Measurements from ENCODE around the gene ORAI2. TPM values are rescaled to one million over a fixed set of nuclear protein-coding genes. Genes with fewer than 3 reads are reported as not detected.
"Not testable (repeated sequence)": the region's sequence is repeated elsewhere in the genome, so short reads cannot be mapped to it uniquely, and the experiment has no call there.

ORAI2 gene
- total RNA-seq, 2 experiments from 2014 or later = 51.9 to 58.3 TPM

- not testable (repeated sequence) for ATAC-seq (ENCODE audit: low read depth)
Observed at GRCh38 chr7:102484317-102484716, 50.9 kb downstream of the ORAI2 start.

GRCh38 chr7:102490529-102491075 is 57.2 kb downstream of the ORAI2 start:
- DNase-seq, H3K4me3 Mint-ChIP-seq, H3K9me3 Mint-ChIP-seq, H3K27me3 Mint-ChIP-seq, H3K27ac Mint-ChIP-seq, H3K36me3 Mint-ChIP-seq, POLR2A ChIA-PET, H3K4me1 Mint-ChIP-seq: not testable (repeated sequence)
- peak; percentile 11 for ATAC-seq (ENCODE audit: low read depth)

More at GRCh38 chr7:102484317-102484716, 50.9 kb downstream of the ORAI2 start:
- H3K27ac Mint-ChIP-seq, H3K27me3 Mint-ChIP-seq, POLR2A ChIA-PET, H3K9me3 Mint-ChIP-seq, H3K36me3 Mint-ChIP-seq, H3K4me3 Mint-ChIP-seq, H3K4me1 Mint-ChIP-seq, DNase-seq: not testable (repeated sequence)

- H3K9me3 Mint-ChIP-seq, DNase-seq, H3K27ac Mint-ChIP-seq, POLR2A ChIA-PET, H3K4me1 Mint-ChIP-seq, H3K27me3 Mint-ChIP-seq, H3K4me3 Mint-ChIP-seq, H3K36me3 Mint-ChIP-seq: not testable (repeated sequence)
- ATAC-seq (ENCODE audit: low read depth) = peak; percentile 33
Observed at GRCh38 chr7:102493220-102493935, 60.0 kb downstream of the ORAI2 start.

- POLR2A ChIA-PET, H3K9me3 Mint-ChIP-seq, H3K27me3 Mint-ChIP-seq, H3K36me3 Mint-ChIP-seq, H3K27ac Mint-ChIP-seq, H3K4me1 Mint-ChIP-seq: not testable (repeated sequence)
- DNase-seq (peak; percentile 55), ATAC-seq (ENCODE audit: low read depth) (peak; percentile 14)
- H3K4me3 Mint-ChIP-seq = peak overlapping the region; percentile 32
Observed at GRCh38 chr7:102494026-102494425, 60.7 kb downstream of the ORAI2 start.

GRCh38 chr7:102494473-102495149 is 61.2 kb downstream of the ORAI2 start:
- H3K27me3 Mint-ChIP-seq, H3K4me1 Mint-ChIP-seq, H3K27ac Mint-ChIP-seq, H3K36me3 Mint-ChIP-seq, H3K9me3 Mint-ChIP-seq, POLR2A ChIA-PET, H3K4me3 Mint-ChIP-seq, DNase-seq: not testable (repeated sequence)
- peak; percentile 84 for ATAC-seq (ENCODE audit: low read depth)

GRCh38 chr7:102496861-102497260 is 63.5 kb downstream of the ORAI2 start:
- H3K27ac Mint-ChIP-seq; H3K36me3 Mint-ChIP-seq; H3K27me3 Mint-ChIP-seq; H3K4me1 Mint-ChIP-seq; DNase-seq; ATAC-seq (ENCODE audit: low read depth); H3K9me3 Mint-ChIP-seq; H3K4me3 Mint-ChIP-seq; POLR2A ChIA-PET: not testable (repeated sequence)

GRCh38 chr7:102497308-102497707 is 63.9 kb downstream of the ORAI2 start:
- H3K36me3 Mint-ChIP-seq; ATAC-seq (ENCODE audit: low read depth); POLR2A ChIA-PET; H3K27me3 Mint-ChIP-seq; H3K4me1 Mint-ChIP-seq; H3K4me3 Mint-ChIP-seq; DNase-seq; H3K9me3 Mint-ChIP-seq; H3K27ac Mint-ChIP-seq: not testable (repeated sequence)

- ATAC-seq (ENCODE audit: low read depth); H3K9me3 Mint-ChIP-seq; H3K4me3 Mint-ChIP-seq; H3K27ac Mint-ChIP-seq; POLR2A ChIA-PET; H3K4me1 Mint-ChIP-seq; H3K36me3 Mint-ChIP-seq; DNase-seq; H3K27me3 Mint-ChIP-seq: not testable (repeated sequence)
Observed at GRCh38 chr7:102498321-102498720, 64.9 kb downstream of the ORAI2 start.

GRCh38 chr7:102503141-102503540 is 69.8 kb downstream of the ORAI2 start:
- not testable (repeated sequence) for ATAC-seq (ENCODE audit: low read depth)

GRCh38 chr7:102505298-102506185 is 72.2 kb downstream of the ORAI2 start:
- H3K36me3 Mint-ChIP-seq; POLR2A ChIA-PET; H3K27me3 Mint-ChIP-seq; H3K4me1 Mint-ChIP-seq; DNase-seq; H3K27ac Mint-ChIP-seq; H3K4me3 Mint-ChIP-seq; ATAC-seq (ENCODE audit: low read depth); H3K9me3 Mint-ChIP-seq: not testable (repeated sequence)

More at GRCh38 chr7:102503141-102503540, 69.8 kb downstream of the ORAI2 start:
- H3K36me3 Mint-ChIP-seq, H3K4me1 Mint-ChIP-seq, H3K9me3 Mint-ChIP-seq, DNase-seq, H3K27ac Mint-ChIP-seq, H3K4me3 Mint-ChIP-seq, POLR2A ChIA-PET, H3K27me3 Mint-ChIP-seq: not testable (repeated sequence)

Small RNAs within 50 kb of the gene (microRNA-seq; reads per million reads assigned to microRNA genes)
- not detected for gene MIR4467
- 9.1 reads per million, percentile 12 among the genes with 10 or more reads in this experiment for gene MIR5090
- not detected for gene MIR548O

Other genes with a start within 250 kb of the ORAI2 start
- 1 to 10 TPM in 1 of 2 experiments, under 1 TPM in 1; 0.97 to 1.2 TPM for gene SH2B2, start 146.7 kb upstream of the ORAI2 start, total RNA-seq
- gene SPDYE6, start 77.1 kb upstream of the ORAI2 start, total RNA-seq = not detected
- 10 to 100 TPM; 37.8 to 39.1 TPM for gene PRKRIP1, start 37.2 kb upstream of the ORAI2 start, total RNA-seq
- 10 to 100 TPM; 12.5 to 14.0 TPM for gene ALKBH4, start 31.3 kb downstream of the ORAI2 start, total RNA-seq
- 10 to 100 TPM; 14.7 to 15.8 TPM for gene LRWD1, start 31.4 kb downstream of the ORAI2 start, total RNA-seq
- 10 to 100 TPM; 48.3 to 53.6 TPM for gene POLR2J, start 45.3 kb downstream of the ORAI2 start, total RNA-seq
- gene RASA4B, start 84.2 kb downstream of the ORAI2 start, total RNA-seq = 10 to 100 TPM; 16.2 to 18.0 TPM
- 10 to 100 TPM; 20.5 to 20.7 TPM for gene UPK3BL2, start 110.1 kb downstream of the ORAI2 start, total RNA-seq
- under 1 TPM in 1 of 2 experiments, not detected in 1; 0.28 TPM for gene SPDYE2, start 117.7 kb downstream of the ORAI2 start, total RNA-seq
- 10 to 100 TPM; 49.0 to 57.2 TPM for gene POLR2J3, start 139.0 kb downstream of the ORAI2 start, total RNA-seq
- 10 to 100 TPM; 40.5 to 43.2 TPM for gene RASA4, start 183.2 kb downstream of the ORAI2 start, total RNA-seq
- 10 to 100 TPM; 41.8 to 44.5 TPM for gene UPK3BL1, start 209.2 kb downstream of the ORAI2 start, total RNA-seq
- gene SPDYE2B, start 216.7 kb downstream of the ORAI2 start, total RNA-seq = not detected
- gene POLR2J2, start 238.1 kb downstream of the ORAI2 start, total RNA-seq = 10 to 100 TPM; 19.0 to 20.8 TPM